ENCODE measurements around the gene ZNF687.
A peak's percentile ranks its signal among the peaks of the same experiment; 100 is the strongest.

The ZNF687 gene

DNA sequence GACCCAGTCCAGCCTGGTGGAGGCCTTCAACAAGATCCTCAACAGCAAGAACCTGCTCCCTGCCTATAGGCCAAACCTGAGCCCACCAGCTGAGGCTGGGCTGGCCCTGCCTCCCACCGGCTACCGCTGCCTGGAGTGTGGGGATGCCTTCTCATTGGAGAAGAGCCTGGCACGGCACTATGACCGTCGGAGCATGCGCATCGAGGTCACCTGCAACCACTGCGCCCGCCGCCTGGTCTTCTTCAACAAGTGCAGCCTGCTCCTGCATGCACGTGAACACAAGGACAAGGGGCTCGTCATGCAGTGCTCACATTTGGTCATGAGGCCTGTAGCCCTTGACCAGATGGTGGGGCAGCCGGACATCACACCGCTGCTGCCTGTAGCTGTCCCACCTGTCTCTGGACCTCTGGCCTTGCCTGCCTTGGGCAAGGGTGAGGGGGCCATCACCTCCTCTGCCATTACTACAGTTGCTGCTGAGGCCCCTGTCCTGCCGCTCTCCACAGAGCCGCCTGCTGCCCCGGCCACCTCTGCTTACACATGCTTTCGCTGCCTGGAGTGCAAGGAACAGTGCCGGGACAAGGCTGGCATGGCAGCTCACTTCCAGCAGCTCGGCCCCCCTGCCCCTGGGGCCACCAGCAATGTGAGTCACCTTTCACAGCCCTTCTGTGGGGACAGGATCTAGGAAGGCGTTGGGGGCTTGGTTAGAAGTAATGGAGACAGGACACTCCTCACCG lies 5.8 kb downstream of the ZNF687 start:
- Histone ChIP-seq H3K27ac (replicated peaks) (no peak overlapping the region), H3K4me3 (replicated peaks; ENCODE audit: insufficient read depth, low read length) (no peak overlapping the region), H3K27me3 (ENCODE audit: insufficient read depth, poor library complexity, severe bottlenecking) (no peaks in the 10 kb centered on the region)
- TF ChIP-seq, protein P1, sequence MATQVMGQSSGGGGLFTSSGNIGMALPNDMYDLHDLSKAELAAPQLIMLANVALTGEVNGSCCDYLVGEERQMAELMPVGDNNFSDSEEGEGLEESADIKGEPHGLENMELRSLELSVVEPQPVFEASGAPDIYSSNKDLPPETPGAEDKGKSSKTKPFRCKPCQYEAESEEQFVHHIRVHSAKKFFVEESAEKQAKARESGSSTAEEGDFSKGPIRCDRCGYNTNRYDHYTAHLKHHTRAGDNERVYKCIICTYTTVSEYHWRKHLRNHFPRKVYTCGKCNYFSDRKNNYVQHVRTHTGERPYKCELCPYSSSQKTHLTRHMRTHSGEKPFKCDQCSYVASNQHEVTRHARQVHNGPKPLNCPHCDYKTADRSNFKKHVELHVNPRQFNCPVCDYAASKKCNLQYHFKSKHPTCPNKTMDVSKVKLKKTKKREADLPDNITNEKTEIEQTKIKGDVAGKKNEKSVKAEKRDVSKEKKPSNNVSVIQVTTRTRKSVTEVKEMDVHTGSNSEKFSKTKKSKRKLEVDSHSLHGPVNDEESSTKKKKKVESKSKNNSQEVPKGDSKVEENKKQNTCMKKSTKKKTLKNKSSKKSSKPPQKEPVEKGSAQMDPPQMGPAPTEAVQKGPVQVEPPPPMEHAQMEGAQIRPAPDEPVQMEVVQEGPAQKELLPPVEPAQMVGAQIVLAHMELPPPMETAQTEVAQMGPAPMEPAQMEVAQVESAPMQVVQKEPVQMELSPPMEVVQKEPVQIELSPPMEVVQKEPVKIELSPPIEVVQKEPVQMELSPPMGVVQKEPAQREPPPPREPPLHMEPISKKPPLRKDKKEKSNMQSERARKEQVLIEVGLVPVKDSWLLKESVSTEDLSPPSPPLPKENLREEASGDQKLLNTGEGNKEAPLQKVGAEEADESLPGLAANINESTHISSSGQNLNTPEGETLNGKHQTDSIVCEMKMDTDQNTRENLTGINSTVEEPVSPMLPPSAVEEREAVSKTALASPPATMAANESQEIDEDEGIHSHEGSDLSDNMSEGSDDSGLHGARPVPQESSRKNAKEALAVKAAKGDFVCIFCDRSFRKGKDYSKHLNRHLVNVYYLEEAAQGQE (IDR thresholded peaks at IDR 0.05; ENCODE audit: insufficient replicate concordance, low read depth): no peak
- TF ChIP-seq, protein P2, sequence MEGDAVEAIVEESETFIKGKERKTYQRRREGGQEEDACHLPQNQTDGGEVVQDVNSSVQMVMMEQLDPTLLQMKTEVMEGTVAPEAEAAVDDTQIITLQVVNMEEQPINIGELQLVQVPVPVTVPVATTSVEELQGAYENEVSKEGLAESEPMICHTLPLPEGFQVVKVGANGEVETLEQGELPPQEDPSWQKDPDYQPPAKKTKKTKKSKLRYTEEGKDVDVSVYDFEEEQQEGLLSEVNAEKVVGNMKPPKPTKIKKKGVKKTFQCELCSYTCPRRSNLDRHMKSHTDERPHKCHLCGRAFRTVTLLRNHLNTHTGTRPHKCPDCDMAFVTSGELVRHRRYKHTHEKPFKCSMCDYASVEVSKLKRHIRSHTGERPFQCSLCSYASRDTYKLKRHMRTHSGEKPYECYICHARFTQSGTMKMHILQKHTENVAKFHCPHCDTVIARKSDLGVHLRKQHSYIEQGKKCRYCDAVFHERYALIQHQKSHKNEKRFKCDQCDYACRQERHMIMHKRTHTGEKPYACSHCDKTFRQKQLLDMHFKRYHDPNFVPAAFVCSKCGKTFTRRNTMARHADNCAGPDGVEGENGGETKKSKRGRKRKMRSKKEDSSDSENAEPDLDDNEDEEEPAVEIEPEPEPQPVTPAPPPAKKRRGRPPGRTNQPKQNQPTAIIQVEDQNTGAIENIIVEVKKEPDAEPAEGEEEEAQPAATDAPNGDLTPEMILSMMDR (IDR thresholded peaks at IDR 0.05; ENCODE audit: insufficient read depth, low read length): no peak
- no peak; the same call in 1 of the 2 replicates for TF ChIP-seq POLR2AphosphoS5 (IDR thresholded peaks at IDR 0.05; ENCODE audit: low read depth)
- TF ChIP-seq GABPA (IDR thresholded peaks at IDR 0.05; ENCODE audit: low read depth): no peak
- TF ChIP-seq SPI1 (IDR thresholded peaks at IDR 0.05; ENCODE audit: borderline replicate concordance, low read depth): no peak
- DNase-seq (ENCODE audit: low read depth in 1 of 2, low spot score in 1 of 2): no peak

- DNase-seq (ENCODE audit: low read depth in 1 of 2, low spot score in 1 of 2): no peak
- TF ChIP-seq POLR2AphosphoS5 (IDR thresholded peaks at IDR 0.05; ENCODE audit: low read depth): no peak; the same call in 1 of the 2 replicates
- TF ChIP-seq, protein P2 (IDR thresholded peaks at IDR 0.05; ENCODE audit: insufficient read depth, low read length): no peak
- no peak for TF ChIP-seq GABPA (IDR thresholded peaks at IDR 0.05; ENCODE audit: low read depth)
- TF ChIP-seq SPI1 (IDR thresholded peaks at IDR 0.05; ENCODE audit: borderline replicate concordance, low read depth): no peak
- TF ChIP-seq, protein P1 (IDR thresholded peaks at IDR 0.05; ENCODE audit: insufficient replicate concordance, low read depth): no peak
Measured at GRCh38 chr1:151288502-151288901, 6.4 kb downstream of the ZNF687 start.

GRCh38 chr1:151289080-151289935 lies 7.2 kb downstream of the ZNF687 start:
- TF ChIP-seq POLR2AphosphoS5 (IDR thresholded peaks at IDR 0.05; ENCODE audit: low read depth): no peak; the same call in 1 of the 2 replicates
- Histone ChIP-seq H3K4me3 (replicated peaks; ENCODE audit: insufficient read depth, low read length) (no peak overlapping the region), H3K27ac (replicated peaks) (peak overlapping the region; percentile 49), H3K27me3 (ENCODE audit: insufficient read depth, poor library complexity, severe bottlenecking) (no peaks in the 10 kb centered on the region)
- DNase-seq (ENCODE audit: low read depth in 1 of 2, low spot score in 1 of 2): peak in 1 of 2 experiments; percentile 33

More at GRCh38 chr1:151288502-151288901, 6.4 kb downstream of the ZNF687 start:
- no peaks in the 10 kb centered on the region for H3K27me3 ChIP-seq (ENCODE audit: insufficient read depth, poor library complexity, severe bottlenecking)
- no peak overlapping the region for H3K27ac ChIP-seq (replicated peaks)
- no peak overlapping the region for H3K4me3 ChIP-seq (replicated peaks; ENCODE audit: insufficient read depth, low read length)
